GM19372 (cell line): Measurements from ENCODE around the gene ASTN2.

ENCODE experiments used
- ATAC-seq: cut with Tn5 transposase; IDR thresholded peaks from one replicate; pipeline ENCODE4 v1.9.1; 2021; ENCODE audit warnings: mild to moderate bottlenecking, low read depth, moderate library complexity; ENCODE audit not compliant: unreplicated experiment

Gene ASTN2

DNA sequence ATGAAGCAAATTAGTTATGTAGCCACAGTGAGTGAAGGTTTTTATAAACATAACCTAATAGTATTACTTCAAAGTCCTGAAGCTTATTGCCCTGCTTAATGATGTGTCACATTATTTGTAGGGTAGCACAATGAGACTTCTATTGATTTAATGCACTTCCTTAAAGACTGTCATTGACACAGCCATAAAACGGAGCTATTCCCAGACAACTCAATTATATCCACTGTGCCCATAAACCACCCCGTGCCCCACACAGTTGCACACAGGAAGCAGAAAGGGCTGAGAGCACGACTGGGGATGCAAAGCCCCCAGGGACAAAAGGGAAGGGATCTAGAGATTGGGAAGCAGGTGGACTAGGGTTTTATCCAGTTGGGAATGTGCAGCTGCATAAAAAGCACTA lies 690.7 kb downstream of the ASTN2 start:
- ATAC-seq = no peak

DNA sequence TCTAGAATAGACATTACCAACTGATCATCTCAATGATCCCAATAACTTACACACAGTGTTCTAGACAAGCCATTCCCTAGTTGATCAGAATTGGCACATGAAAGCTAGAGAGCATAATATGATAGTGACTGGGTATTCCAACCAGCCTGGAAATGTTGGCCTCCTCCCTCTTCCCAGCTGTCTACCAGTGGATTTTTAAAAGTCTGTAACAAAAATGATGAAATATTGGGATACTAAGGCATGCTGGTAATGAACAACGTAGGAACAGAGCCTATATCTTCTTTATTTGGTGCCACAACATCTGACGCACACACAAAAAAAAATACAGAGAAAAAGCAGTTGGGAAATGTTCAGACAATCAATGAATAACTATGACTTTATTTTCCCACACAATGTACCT lies 692.9 kb downstream of the ASTN2 start:
- ATAC-seq = no peak

DNA sequence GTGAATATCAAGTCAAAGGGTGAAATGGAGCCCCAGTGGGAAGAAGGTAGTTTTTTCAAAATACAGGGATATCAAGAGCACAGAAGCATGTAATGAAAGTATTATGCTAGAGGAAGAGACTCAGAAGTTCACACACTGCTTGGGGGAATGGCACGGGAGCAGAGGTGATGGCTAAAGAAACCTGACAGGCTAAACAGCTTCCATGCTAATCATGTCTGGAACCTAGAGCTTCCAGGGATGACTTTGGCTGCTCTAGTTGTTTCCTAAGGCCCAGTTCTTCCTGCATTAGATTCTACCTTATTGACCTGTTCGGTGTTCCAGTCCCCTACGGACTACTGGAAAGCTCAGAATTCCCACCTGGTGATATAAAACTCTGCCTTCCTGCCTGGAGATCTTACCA lies 693.4 kb downstream of the ASTN2 start:
- ATAC-seq = no peak

DNA sequence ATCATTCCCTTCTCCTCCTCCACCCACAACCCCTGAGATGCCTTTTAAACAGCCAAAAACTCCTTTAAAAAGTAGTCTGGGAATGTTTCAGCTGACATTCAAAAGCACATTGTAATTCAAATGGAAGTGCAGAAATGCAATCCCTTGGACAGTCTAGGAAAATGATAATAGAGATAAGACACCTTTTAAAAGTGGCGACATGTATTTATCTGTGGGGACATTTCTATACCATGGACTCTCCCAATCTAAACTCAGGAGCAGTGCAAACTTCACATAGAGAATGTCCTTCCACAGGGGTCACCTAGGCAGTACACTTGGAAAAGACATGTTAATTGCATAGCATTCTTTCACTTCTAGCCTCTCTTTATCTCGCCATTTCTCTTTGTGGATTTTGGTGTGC lies 694.7 kb downstream of the ASTN2 start:
- no peak for ATAC-seq

DNA sequence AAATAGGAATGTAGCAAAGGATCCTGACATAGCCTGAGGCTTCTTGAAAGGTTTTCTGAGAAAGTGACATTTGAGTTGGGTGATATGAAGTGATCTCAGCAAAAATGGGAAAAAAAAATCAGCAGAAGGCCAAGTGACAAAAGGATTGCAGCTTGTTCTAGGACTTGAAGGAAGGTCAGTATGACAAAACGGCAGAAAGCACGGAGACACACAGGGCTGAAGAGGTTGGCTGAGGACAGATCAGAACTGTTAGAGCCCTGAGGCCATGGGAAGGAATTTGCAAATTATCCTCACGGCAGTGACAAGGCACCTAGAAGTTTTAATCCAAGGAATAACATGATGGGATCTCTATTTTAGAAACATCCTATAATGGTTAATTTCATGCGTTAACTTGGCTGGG lies 696.7 kb downstream of the ASTN2 start:
- no peak for ATAC-seq

DNA sequence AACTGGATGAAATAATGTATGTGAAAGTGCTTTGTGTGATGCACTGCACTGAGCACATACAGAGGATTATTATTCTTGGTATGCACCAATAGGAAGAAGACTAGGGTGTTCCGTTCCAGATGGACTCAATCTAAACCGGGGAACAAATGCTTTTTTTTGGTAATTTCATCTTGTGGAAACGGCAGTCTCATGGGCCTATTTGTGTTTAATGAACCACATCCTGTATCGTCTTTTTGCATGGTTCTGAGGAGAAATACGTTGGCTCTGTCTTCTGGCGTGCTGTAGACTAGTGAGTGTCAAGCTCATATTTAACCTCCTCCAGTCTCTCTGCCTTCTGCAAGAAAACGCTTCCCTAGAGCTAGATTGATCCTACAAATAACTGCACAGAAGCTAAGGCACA lies 697.7 kb downstream of the ASTN2 start:
- no peak for ATAC-seq

DNA sequence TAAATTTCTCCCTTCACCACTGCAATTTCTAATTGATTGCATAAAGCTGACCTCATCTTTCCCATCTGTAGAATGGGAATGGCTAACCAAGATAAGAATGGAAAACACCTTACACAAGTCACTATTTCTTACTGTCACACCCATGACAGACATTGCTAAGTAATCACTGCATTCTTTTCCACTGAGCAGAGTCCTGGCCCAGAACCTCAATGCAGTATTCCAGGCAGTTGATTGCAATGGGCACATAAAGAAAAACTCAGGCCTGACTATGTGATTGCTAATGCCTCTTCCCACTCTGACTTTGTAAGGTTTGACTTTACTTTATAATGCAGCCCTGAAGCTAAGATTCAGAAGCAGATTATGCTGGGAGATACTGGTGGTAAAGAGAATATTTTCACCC lies 698.4 kb downstream of the ASTN2 start:
- no peak for ATAC-seq

DNA sequence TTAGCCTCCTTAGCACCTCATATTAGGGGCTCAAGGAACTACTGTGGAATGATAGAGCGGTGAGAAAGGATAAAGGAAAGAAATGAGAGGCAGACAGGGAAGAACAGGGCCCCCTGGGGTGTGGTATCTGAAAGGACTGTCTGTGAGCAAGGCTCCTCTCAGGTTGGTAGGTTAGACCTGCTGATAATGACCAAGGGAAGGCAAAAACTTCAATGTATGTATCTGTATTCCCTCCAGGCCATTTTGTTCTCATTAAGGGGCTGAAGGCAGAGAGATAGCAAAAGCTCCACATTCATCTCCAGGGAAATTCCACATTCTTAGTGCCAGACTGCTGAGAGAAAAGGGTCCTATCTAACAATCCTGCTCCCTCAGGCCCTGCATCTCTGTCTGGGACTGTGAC lies 699.1 kb downstream of the ASTN2 start:
- no peak for ATAC-seq

DNA sequence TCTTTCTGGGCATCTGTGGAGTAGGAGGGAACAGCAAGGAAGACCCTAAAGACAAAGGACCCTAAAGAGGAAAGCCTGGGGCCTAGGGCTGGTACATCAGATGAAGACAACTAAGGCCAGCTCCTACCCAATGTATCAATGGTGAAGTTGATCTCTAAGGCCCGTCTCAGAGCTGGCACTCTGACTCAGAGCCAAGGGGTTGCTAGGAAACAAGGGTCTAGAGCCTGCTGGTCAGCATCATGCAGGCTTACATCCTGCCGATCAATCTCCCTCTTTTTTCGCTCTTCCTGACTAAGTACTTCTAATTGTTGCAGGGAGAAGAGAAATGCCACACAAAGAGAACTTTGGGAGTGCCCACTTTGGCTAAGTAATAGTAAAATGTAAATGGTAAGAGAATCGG lies 701.6 kb downstream of the ASTN2 start:
- no peak for ATAC-seq

DNA sequence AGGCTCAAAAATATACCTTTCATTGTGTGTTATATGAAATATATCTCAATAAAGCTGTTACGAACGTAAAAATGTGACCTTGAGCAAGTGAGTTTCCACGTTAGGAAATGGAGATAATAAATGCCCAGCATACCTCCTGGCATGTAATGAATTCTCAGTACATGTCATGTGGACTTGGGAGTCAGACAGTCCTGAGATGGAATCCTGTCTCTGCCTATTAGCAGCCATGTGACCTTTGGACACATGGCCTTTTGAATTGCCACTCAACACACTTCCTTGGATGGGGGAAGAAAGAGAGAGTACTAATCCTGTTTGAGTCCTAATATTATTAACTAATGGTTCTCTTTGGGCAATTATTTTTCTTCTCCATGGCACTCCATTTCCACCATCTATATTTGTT lies 702.1 kb downstream of the ASTN2 start:
- ATAC-seq = no peak

DNA sequence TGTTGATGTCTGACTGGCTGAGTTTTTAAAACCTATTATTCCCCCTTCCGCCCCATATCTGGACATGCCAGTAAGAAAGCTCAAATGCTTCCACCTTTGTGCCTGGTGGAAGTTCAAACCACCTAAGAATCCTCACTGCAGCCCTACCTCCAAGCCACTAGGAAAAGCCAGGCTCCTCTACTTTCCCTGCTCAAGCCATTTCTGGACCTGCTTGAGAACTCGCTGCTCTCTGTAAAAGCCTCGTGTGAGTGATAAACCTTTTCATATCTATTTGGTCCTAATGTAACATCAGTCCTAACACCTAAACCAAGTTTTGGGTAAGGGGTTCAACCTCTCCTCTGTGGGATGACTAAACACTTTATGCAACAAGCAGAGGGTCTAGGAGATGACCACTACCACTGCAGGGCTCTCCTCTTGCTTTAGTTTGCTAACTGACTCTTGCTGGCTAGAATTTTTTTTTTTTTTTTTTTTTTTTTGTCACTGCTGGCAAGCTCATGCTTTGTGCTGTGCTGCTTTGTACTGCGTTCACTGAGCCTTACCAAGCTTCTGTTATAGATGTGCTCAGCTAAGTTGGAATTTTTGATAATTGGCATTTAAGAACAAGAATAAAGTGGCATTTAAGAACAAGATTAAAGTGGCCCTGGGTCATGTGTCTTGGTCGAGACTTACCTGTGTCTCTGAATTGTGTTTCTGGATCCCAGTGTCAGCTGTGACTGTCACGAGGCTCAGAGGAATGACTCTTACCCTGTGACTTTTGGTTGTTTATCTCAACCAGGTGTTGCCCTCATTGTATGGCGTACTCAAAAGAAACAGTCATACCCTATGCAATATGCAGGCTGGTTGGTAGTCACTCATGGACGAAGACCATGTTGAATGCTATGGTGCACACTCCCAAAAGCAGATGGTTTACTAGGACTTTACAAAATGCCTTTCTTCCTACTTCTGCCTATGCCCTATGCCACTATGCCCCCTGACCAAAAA lies 708.3 kb downstream of the ASTN2 start:
- no peak for ATAC-seq

DNA sequence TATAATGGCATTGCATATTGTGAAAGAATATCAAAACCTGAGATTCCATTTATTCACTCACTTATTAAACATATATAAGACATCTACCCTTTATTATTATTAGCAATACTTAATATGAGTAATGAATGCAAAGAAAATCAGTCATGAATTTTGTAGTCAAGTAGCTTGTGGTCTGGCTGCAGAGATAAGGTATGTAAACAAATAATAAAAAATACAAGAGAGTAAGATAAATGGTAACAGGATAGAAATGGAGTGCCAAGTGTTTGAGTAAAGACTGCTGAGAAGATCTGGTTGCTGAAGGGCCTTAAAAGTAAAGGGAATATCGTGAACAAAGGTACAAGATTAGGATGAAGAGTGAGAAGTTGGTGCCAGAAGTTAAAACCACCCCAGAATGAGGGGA lies 709.3 kb downstream of the ASTN2 start:
- no peak for ATAC-seq

DNA sequence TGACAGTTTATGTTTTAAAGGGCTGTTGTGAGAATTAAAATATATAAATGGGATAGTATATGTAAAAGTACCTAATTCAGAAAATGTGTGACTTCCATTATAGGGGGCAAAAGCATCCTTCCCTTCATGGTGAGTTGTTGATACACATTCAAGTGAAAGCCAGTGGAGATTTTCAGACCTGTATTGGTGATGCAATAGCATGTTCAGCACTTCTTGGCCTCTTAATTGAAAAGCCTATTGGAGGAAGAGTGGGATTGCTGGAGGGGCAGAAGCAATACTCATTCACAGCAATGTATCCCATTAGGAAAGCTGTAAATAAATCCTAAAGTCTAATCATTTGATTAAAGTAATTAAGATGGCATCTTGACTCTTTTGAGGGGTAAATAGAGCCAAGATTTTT lies 710.4 kb downstream of the ASTN2 start:
- ATAC-seq = no peak

DNA sequence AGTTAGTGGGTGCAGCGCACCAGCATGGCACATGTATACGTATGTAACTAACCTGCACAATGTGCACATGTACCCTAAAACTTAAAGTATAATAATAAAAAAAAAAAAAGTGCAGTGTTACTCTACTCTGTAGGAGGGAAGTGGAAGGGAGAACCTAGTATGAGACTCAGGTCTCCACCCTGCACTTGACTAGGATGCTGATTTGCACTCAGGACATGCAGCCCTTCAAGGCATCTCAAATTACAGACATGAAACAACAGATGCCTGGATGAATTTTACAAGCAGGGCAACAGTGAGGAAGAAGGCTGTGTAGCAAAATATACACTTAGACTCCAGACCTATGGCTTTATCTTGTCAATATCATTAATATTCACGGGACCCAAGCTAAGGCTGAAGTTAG lies 711.2 kb downstream of the ASTN2 start:
- ATAC-seq = no peak

DNA sequence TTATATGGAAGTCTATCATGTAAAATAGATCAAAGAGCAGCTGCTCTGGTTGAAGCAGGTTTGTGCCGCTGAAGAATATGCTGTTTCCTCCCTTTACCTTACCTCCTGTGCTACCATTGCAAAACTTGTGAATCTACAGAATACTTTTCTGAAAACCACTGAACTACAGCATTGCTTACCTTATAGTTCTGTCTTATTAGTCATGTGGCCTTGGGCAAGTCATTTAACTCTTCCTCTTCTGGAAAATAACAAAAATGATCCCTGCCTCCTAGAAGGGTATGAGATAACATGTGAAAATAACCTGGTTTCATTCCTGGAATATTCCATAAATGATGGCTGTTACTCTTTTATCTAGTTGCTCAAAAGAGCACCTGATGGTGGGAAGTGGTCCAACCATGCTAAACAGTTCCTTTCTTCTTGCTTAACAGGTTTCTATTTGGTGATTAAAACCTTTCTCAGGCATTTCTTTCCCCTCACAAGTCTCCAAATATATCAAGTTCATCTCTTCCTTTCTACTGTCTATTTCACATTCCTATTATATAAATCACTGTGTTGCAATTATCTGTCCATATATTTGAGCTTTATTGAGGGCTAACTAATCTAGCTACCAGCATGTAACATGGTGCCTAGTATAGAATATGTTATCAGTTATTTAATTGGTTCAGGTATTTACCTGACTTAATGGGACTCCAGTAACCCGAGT lies 712.8 kb downstream of the ASTN2 start:
- no peak for ATAC-seq

DNA sequence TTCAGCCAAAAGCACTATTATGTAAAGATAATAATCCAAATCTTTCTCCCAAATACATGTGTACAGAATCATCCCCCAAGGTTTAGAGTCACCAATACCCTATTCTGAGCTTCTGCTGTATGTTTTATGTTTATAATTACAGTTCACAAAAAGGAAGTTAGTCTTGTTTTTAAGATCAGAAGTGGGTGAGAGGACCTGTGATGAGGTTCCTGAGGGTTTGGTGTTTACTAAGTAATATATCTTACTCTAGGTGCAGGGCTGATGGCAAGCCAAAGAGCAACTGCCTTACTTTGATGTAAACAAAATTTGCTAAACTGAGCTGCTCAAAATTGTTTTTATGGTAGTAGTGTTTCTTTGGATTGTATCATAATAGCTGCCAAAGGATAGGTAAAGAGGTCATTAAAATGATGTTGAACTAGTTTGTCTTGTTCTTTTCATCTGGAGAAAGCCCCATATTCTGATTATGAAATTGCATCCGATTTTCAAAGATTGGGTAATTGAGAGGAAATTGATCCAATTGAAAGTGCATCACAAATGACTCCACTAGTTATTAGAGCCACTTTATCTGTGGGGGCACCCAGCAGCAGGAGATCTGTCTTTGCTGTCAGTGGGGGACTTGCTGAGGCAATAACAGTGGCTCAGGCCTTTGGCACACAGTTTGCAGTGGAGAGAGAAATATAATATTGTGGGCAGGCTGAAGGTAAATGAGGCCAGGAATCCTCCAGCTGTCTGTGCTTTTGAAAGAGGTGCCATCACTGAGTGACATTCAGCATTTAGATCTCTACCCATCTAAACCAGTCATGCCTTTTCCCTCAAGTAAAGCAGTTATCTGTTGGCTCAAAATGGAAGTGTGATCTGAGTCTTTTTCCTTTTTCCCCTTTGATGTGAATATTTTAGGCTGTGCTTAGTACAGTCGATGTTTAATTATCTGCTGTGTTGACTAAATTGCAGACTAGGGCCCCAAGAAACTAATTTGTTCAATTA lies 713.7 kb downstream of the ASTN2 start:
- no peak for ATAC-seq

DNA sequence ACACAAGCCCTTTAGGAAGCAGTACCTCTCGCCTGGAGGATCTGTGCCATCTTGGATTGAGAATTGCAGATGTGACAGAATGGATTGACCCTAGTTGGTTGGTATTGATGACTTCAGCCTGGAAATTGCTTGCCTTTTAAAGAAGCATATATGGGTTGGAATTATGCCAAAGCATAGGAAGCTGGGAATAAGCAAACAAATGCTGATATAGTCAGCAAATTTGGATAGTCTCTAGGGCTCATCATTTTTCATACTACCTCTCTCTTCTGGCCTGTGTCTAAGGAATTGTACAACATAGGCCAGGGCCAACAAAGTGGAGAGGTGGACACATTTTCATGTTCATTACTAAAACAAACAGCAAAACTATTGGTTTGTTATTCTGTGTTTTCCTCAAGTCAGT lies 714.6 kb downstream of the ASTN2 start:
- ATAC-seq = no peak

DNA sequence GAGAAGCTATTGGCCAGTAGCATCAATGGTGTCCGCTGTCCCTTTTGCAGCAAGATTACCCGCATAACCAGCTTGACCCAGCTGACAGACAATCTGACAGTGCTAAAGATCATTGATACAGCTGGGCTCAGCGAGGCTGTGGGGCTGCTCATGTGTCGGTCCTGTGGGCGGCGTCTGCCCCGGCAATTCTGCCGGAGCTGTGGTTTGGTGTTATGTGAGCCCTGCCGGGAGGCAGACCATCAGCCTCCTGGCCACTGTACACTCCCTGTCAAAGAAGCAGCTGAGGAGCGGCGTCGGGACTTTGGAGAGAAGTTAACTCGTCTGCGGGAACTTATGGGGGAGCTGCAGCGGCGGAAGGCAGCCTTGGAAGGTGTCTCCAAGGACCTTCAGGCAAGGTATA lies 717.0 kb downstream of the ASTN2 start:
- no peak for ATAC-seq

DNA sequence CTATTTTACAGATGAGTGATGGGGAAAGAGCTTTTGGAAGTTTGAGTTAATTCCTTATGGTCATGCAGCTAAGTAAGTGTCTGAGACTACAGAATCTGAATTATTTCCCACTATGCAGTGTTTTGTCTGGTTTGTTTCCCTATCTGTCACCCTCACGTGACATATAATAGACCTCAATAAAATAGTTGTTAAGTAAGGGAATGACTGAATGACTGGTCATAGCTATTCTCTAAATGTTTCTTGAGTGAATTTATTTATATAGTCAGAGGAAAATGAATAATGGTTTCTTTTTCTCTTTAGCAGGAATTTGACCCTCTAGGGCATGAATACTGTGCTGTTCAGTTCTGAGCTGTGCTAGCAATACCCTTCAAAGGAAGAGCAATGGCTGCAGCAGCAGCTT lies 717.5 kb downstream of the ASTN2 start:
- ATAC-seq = no peak

DNA sequence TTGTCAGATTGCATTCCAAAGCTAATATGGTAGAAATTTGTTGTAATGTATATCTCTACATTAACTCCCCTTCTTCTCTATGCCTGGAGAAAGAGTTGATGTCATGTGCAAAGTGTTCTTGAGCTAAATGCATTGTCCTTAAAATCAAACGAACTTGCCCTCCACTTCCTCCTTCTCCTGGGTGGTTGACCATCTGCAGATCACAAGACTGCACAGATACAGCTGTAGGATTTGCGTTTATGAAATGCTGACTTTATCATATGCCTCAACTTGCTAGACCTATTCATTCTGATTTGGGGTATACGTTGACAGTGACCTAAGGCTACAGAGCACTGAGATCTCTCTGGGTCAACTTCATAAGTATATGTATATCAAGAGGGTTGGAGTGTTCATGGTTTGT lies 719.4 kb downstream of the ASTN2 start:
- no peak for ATAC-seq

DNA sequence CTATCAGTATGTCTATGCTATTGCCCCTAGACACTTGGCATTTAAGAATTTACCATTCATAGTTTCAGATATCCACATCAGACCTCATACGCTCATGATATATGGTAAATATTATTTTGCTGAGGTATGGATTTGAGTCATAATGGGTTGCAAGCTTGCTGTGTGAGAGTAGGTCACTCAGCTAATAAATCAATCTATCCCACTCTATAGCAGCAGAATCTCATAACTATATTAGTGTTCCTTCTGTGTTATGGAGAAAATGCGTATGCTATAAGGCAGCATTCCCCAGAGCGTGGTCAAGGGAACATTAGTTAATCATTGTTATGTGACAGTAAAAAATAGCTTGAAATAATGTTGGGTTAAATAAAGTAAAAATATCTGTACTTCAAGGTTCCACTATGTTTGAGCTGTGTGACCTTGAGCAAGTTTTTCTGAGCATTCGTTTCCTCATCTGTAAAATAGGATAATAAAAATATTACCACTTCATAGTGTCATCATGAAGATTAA lies 720.0 kb downstream of the ASTN2 start:
- no peak for ATAC-seq
